GM10266 (cell line): ENCODE measurements around the gene ATXN7.

Source experiments
- DNase-seq: peaks from one replicate; pipeline ENCODE4 v3.0.0; 2012; ENCODE audit errors: extremely low spot score
- TF ChIP-seq, protein P1 (sequence below): IDR thresholded peaks from 2 replicates; pipeline ENCODE4 v1.5.1; 2012; ENCODE audit warnings: mild to moderate bottlenecking, low read depth; ENCODE audit not compliant: control insufficient read depth, insufficient read depth; ENCODE audit errors: missing control alignments

The ATXN7 gene

DNA sequence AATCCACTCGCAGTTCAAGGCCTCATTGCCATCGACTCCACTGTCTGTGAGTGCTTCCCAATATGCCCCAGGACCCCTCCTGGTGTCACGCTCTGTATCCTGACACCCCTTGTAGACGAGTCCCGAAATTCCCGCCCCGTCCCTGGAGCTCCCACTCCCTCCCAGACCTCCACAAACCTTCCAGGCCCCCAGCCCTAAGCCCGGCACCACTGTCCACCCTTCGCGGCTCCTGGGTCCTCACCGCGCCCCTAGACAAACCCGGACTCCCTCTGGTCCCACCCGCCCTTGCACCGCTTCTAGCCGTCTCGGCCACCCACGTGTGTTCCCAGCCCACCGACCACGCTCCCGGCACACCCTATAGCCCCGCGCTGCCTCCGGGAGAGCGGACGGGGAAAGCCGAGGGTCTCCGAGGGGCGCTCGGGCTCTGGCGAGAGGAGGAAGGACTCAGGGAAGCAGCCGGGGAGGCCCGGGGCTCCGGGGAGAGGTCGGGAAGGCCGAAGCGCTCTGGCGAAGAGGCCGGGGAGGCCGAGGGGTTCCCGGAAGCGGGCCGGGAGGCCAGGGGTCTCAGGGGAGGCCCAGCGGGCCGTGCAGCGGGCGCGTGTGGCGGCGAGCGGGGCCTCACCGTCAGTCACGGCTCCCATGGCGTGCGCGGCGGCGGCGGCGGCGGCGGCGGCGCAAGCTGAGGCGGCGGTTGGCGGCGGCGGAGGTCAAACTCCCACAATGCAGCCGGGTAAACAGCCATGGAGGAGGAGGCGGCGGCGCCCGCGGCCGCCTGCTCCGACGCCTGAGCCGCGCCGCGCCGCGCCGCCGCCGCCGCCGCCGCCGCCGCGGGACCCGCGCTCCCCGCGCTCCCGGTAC is at the start of gene ATXN7, which contains the start of gene THOC7:
Gene ATXN7, plus strand, starts transcription at position 718 of the 858 bp plus-strand sequence. CDS start 48,732 bp downstream, outside the sequence.
Gene THOC7, minus strand, starts transcription at position 656 of the 858 bp plus-strand sequence. Its CDS starts 15 bp downstream, at position 641.
- TF ChIP-seq, protein P1, sequence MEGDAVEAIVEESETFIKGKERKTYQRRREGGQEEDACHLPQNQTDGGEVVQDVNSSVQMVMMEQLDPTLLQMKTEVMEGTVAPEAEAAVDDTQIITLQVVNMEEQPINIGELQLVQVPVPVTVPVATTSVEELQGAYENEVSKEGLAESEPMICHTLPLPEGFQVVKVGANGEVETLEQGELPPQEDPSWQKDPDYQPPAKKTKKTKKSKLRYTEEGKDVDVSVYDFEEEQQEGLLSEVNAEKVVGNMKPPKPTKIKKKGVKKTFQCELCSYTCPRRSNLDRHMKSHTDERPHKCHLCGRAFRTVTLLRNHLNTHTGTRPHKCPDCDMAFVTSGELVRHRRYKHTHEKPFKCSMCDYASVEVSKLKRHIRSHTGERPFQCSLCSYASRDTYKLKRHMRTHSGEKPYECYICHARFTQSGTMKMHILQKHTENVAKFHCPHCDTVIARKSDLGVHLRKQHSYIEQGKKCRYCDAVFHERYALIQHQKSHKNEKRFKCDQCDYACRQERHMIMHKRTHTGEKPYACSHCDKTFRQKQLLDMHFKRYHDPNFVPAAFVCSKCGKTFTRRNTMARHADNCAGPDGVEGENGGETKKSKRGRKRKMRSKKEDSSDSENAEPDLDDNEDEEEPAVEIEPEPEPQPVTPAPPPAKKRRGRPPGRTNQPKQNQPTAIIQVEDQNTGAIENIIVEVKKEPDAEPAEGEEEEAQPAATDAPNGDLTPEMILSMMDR: no peak
- DNase-seq: peak; percentile 83

DNA sequence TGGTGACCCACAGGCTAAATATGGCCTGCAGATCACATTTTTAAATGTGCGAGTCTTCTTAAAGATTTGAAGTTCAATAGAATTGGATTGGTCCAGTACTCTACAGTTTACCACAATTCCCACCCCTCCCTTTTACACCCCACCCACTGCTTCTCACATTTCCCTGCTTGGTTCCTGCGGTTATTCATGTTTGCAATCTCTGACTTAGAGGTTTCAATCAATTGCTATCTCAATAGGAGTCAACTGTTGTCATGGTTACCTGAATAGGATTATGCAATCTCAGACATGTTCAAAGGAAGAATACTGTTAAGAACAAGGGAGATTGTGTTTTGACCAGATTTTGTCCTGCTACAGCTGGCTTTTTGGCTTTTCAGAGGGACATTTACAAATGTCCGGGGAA is 49.4 kb upstream of the ATXN7 start:
- no peak for DNase-seq
- TF ChIP-seq, protein P1: no peak

- TF ChIP-seq, protein P1: no peak
- no peak for DNase-seq
Observed at GRCh38 chr3:63817225-63817624, 46.4 kb upstream of the ATXN7 start.

DNA sequence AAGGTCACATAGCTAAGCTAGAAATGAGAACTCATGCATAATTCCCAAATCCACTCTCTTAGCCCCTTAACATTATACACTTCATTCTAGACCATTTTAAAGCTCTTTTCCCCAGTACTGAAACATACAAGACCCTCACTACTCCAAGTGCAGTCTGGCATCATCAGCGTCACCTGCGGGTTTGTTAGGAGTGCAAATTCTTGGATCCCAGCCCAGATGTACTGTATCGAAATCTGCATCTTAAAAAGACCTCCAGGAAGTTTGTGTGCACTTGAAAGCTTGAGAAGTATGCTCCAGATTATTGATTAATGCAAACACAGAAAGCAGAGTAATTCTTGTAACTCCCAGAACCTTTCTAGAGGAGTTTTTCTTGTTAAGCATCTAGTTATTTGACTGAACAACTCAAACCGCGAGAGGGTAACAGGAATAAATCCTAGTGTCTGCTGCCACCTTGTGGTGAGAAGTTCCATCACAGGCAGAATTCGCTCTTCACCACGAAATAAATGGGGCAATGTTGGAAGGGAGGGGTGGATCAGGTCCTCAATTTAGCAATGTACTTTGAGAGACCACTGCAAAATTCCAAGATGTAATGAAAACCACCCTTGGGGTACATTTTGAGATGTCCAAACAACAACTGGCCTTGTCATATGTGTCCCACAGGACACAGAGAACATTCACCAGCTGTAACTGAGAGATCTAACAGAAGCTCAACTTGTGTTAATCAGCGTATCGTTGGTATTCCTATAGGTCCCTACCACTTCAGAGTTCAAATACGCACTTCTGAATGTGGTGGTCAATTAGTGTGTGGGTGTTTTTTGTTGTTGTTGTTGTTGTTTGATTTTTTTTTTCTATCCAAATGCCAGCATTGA is 45.2 kb upstream of the ATXN7 start:
- TF ChIP-seq, protein P1: peak; percentile 83
- DNase-seq: peak; percentile 20

DNA sequence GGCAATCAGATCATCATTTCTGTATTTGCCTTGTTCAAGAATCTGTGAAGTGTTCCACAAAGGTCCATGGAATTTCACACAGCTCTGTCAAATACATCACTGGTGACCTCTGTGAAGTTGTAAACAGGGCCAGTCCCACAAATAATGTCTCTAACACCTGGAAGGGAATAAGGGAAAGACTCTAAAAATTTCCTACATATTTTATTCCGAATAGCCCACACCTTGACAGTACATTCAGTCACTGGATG is 44.6 kb upstream of the ATXN7 start, which contains the start of gene C3orf49:
Gene C3orf49, plus strand, starts transcription at position 149 of the 248 bp plus-strand sequence. CDS start 173 bp downstream, outside the sequence.
- no peak for DNase-seq

GRCh38 chr3:63824309-63824708 is 39.4 kb upstream of the ATXN7 start:
- DNase-seq: no peak
- TF ChIP-seq, protein P1: no peak

More for the DNA sequence above, 44.6 kb upstream of the ATXN7 start, which contains the start of gene C3orf49:
- TF ChIP-seq, protein P1: no peak

DNA sequence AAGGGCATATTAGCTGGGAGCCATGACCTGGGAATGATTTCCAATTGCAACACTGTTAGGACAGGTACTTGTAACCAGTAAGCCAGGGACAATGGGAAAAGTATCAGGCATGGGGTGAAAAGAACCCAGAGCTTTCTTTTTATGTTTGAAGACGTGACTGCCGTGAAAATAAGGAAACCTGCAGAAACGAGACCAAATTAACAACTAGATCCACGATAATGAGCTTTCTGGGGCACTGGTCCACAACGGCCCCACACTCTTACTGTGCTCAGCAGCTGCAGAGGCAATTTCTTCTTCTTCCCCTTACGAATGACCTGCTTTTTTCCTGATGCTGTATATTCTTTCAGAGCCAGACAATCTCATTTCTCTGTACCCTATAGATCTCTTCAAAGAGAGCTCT is 33.1 kb upstream of the ATXN7 start:
- TF ChIP-seq, protein P1: no peak
- DNase-seq: no peak
